GM12873 (cell line): ENCODE measurements around the gene MRPS27.

ENCODE experiments used
- TF ChIP-seq, protein P1 (sequence below): IDR thresholded peaks from 2 replicates; pipeline ENCODE4 v1.5.1; 2012; ENCODE audit warnings: low read depth, mild to moderate bottlenecking, moderate library complexity, low read length, control low read depth; ENCODE audit not compliant: insufficient read depth; ENCODE audit errors: missing control alignments

MRPS27 gene

DNA sequence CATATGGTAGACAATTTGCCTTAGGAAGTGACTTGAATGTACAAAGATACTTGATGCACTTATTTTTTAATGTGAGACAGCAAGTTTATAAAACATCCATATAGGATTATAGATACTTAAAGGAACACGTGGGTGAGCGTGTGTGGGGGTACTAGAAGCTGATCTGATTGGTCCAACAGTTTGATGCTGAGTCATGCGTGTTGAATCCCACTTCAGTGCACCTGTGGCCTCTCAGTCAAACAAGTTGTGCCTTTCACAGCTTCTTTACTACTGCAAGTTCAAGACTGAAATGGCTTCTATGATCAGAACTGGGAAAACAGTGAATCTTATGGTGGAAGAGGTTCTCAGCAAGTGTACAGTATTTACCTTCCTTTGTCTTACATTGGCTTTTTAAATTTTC is 113.9 kb downstream of the MRPS27 start:
- TF ChIP-seq, protein P1, sequence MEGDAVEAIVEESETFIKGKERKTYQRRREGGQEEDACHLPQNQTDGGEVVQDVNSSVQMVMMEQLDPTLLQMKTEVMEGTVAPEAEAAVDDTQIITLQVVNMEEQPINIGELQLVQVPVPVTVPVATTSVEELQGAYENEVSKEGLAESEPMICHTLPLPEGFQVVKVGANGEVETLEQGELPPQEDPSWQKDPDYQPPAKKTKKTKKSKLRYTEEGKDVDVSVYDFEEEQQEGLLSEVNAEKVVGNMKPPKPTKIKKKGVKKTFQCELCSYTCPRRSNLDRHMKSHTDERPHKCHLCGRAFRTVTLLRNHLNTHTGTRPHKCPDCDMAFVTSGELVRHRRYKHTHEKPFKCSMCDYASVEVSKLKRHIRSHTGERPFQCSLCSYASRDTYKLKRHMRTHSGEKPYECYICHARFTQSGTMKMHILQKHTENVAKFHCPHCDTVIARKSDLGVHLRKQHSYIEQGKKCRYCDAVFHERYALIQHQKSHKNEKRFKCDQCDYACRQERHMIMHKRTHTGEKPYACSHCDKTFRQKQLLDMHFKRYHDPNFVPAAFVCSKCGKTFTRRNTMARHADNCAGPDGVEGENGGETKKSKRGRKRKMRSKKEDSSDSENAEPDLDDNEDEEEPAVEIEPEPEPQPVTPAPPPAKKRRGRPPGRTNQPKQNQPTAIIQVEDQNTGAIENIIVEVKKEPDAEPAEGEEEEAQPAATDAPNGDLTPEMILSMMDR: no peak

DNA sequence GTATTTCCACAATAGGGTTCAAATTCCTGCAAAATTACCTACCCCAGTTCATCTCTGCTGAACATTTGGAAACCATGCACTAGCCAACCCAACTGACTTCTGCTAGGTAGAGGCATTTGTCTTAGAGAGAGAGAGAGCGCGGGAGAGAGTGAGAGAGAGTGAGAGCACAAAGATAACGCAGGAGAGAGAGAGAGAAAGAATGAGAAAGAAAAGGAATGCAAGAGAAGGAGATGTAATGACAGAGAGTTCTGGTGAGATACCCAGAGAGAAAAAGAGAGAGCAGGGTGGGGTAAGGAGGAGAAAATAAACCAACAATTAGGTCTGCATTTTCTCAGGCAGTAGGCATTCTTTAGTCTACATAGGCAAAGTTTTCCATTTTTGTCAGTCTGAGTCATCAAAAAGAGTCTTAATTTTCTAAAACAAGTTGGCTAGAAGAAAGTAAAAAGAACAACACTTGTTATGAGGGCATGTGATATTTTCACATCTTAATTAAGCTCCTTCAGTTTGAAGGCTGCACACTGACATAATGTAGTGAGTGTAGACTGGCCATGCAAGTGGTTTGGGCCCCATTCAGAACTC is 114.5 kb downstream of the MRPS27 start:
- TF ChIP-seq, protein P1: no peak

- TF ChIP-seq, protein P1: no peak
Observed at GRCh38 chr5:72204946-72205345, 115.1 kb downstream of the MRPS27 start.

GRCh38 chr5:72203251-72203845 is 116.7 kb downstream of the MRPS27 start:
- TF ChIP-seq, protein P1: no peak

GRCh38 chr5:72202331-72202825 is 117.7 kb downstream of the MRPS27 start:
- TF ChIP-seq, protein P1: no peak

- TF ChIP-seq, protein P1: no peak
Observed at GRCh38 chr5:72199681-72200080, 120.4 kb downstream of the MRPS27 start.

- TF ChIP-seq, protein P1: no peak
Observed at GRCh38 chr5:72197393-72197792, 122.6 kb downstream of the MRPS27 start.
